Activated CD4-positive, alpha-beta T cell treated with anti-CD3 and anti-CD28 coated beads, Interleukin-2, amount 50 U/mL, for 24 hours (primary cell): ENCODE results near the gene PGAM4.
"Not testable (repeated sequence)": the region's sequence is repeated elsewhere in the genome, so short reads cannot be mapped to it uniquely, and the experiment has no call there.

Experiments
- DNase-seq, 2 donors: peaks; one replicate each; pipeline ENCODE4 v3.0.0-alpha.2; 2020; ENCODE audit warnings: low read depth in 1 of 2, low spot score in 1 of 2

The PGAM4 gene

DNA sequence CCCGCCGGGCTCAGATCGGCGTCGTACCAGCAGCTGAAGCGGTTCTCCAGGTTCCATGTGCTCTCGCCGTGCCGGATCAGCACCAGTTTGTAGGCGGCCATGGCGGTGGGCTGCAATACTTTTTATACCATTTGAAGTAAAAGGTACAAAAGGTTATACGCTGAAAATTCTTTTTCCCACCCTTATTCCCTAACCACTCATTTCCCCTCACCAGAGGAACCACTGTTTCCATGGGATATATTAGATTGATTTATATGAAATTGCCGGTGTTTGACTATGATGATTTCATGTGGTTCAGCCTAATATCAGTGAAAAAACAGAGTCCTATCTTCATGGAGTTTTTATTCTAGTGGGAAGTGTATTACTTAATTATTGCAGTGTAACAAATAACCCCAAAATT, at the start of gene PGAM4:
Gene PGAM4, minus strand, starts transcription at position 101 of the 400 bp plus-strand sequence. Its CDS starts 0 bp downstream, at position 101.
- no peak for DNase-seq

DNA sequence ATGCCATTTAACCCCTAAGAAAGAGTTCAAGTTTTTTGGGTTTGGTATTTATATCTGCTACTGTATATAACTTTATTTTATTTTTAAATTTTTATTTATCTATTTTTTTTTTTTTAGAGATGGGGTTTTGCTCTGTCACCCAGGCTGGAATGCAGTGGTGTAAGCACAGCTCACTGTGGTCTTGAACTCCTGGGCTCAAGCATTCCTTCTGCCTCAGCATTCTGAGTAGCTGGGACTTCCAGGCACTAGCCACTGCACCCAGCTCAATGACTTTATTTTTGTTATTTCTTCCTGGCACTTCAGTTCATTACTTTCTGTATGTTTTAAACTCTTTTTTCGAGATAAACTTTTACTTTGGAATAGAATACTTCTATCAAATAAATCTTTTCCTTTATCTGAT, 42.4 kb upstream of the PGAM4 start:
- no peak for DNase-seq

DNA sequence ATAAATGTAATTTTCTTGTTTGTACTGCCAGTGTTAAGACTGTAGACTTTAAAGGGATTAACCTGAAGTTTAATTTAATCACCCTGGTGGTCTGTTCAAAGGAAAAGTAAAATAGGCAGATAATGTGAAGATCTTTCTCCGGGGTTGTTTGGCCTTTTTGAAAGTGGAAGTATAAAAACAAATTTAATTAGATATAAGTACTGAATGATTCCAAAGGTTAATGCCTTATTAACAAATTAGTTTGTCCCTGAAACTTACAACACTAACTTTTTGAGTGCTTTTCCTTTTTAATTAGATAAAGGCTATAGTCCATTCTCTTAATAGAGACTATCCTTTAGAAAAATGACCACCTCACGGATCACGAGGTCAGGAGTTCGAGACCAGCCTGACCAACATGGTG, 10.4 kb upstream of the PGAM4 start:
- DNase-seq = no peak

- no peak for DNase-seq
Measured at GRCh38 chrX:77977518-77977917, 8.1 kb upstream of the PGAM4 start.

DNA sequence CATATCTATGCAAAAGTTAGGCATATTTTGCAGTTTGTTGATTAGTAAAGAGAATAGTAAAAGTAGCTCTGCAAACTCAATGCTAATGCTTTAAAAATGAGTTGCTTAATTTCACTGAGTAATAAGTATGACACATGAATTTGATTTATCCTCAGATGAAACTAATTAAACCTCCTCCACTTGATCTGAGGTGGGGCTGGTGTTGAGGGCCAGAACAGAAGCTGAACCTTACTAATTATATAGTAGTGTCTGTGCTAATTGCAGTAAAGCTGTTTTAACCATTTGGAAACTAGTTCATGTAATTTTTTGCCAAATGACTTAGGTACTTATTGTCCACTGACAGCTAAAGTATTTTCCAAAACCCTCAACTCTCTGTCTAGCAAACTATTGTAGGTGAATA, 7.7 kb upstream of the PGAM4 start:
- no peak for DNase-seq

GRCh38 chrX:77975755-77976154, 6.3 kb upstream of the PGAM4 start:
- DNase-seq = no peak

DNA sequence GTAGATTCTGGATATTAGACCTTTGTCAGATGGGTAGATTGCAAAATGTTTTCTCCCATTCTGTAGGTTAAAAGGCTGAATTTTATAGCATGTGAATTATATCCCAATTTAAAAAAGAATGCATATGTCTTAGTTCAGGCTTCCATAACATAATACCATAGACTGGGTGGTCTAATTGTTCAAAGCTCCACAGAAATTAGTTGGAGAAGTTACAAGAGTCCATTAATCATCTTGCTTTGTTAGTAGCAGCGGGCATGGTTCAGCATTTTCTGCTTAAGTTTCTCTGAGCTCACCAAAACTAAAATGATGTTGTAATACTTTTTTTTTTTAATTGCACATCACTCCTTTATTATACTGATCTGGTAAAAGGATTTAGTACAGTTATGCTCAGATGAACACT, 1.8 kb downstream of the PGAM4 start:
- DNase-seq = no peak

DNA sequence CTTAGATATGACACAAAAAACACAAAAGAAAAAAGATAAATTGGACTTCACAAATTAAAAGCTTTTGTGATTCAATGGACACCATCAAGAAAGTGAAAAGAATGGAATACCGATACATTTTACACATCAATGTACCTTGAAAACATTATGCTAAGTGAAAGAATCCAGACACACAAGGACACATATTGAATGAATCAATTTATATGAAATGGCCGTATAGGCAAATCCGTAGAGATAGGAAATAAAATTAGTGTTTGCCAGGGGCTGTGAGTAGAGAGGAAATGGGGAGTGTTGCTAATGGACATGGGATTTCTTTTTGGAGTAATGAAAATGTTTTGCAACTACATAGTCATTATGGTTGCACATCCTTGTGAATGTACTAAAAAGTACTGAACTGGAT, 3.1 kb downstream of the PGAM4 start:
- no peak for DNase-seq

- no peak for DNase-seq
Measured at GRCh38 chrX:77962068-77962902, 7.2 kb downstream of the PGAM4 start.

- DNase-seq = no peak
Measured at GRCh38 chrX:77961063-77961462, 8.4 kb downstream of the PGAM4 start.

- no peak for DNase-seq
Measured at GRCh38 chrX:77960567-77960966, 8.9 kb downstream of the PGAM4 start.

GRCh38 chrX:77953708-77954107, 15.7 kb downstream of the PGAM4 start:
- DNase-seq = no peak

DNA sequence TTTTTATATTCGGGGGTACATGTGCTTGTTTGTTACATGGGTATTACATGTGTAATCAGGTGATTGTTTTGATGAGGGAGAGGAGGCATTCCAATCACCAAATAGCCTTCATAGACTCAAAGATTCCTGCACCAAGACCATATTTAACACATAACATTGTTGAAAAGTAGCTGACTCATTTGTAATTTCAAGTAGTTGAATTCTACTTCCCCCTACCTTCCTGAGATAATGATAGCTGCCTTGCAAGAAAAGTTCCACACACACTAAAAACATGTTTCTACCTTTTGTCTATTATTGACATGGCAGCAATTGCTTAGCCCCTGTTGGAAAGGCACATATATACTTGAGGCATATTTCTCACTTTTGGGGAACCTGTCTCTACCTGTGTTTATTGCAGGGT, 16.1 kb downstream of the PGAM4 start:
- no peak for DNase-seq

DNA sequence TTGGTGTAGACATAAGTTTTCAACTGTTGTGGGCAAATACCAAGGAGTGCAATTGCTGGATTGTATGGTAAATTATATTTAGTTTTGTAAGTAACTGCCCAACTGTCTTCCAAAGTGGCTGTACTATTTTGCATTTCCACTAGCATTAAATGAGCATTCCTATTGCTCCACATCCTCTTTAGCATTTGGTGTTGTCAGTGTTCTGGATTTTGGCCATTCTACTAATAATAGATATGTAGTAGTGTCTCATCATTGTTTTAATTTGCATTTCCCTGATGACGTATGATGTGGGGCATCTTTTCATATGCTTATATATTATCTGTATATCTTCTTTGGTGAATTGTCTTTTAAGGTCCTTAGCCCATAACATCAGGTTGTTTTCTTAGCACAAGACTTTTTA, 17.3 kb downstream of the PGAM4 start:
- no peak for DNase-seq

DNA sequence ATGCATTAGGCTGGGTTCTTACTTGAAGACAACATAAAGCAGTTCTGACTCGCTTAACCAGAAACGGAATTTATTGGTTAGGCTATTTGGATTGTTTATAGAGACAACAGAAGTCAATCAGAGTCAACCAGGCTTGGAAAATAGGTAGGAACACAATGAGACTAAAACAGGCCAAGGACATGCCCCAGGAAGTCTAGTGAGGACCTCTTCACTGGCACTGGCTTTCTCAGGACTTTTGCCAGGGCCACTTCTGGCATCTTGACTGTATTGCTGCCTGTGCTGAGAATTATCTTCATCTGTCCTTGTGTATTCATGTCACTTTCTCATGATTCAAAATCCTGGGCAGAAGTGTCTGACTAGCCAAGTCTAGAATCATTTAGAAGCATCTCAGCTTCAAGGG, 19.6 kb downstream of the PGAM4 start:
- no peak for DNase-seq

DNA sequence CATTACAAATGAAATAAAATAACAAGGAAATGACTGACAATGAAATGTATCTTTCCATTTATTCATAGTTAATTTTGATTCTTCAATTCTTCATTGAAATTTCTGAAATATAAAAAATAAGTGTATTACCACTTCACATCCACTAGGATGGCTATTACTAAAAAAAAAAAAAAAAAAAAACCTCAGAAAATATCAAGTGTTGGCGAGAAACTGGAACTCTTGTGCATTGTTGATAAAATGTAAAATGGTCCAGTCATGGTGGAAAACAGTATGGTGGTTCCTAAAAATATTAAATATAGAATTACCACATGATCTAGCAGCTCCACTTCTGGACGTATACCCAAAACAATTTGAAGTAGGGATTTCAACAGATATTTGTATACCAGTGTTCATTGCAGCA, 22.9 kb downstream of the PGAM4 start:
- DNase-seq = no peak

- DNase-seq = no peak
Measured at GRCh38 chrX:77945910-77946545, 23.4 kb downstream of the PGAM4 start.

DNA sequence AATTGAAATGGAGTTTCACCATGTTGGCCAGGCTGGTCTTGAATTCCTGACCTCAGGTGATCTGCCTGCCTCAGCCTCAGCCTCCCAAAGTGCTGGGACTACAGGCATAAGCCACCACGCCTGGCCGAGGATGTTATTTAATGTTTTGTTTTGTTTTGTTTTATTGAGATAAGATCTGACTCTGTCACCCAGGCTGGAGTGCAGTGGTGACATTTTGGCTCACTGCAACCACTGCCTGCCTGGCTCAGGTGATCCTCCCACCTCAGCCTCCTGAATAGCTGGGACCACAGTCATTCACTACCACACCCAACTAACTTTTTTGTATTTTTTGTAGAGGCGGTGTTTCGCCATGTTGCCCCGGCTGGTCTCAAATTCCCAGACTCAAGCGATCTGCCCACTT, 24.4 kb downstream of the PGAM4 start:
- not testable (repeated sequence) for DNase-seq

GRCh38 chrX:77938083-77938680, 31.3 kb downstream of the PGAM4 start:
- DNase-seq = no peak

GRCh38 chrX:77937291-77937690, 32.1 kb downstream of the PGAM4 start:
- no peak for DNase-seq

GRCh38 chrX:77936299-77936698, 33.1 kb downstream of the PGAM4 start:
- DNase-seq = no peak

DNA sequence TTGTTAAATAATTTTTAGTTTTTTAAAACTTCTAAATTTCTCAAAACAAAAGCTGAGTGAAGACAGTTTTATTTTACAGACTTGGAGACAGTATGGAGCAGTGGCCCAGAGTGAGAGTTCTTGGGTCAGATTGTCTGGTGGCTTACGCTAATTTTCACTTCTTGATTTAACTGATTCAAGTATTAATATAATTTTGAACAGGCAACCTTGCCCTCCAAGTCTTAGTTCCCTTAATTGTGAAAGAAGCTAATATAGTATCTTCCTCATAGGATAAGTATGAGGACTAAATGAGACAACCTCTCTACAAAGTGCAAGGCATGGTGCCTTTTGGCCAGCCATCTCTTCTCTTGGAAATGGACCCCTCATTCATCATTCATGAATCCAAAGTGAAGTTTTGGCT, 33.6 kb downstream of the PGAM4 start:
- DNase-seq = no peak
